ENCODE measurements around the gene LNX1. TPM values are rescaled to one million over a fixed set of nuclear protein-coding genes. Genes with fewer than 3 reads are reported as not detected.

The LNX1 gene
- polyA plus RNA-seq, 1 donor (not counting 4 experiments of a cell fraction or from before 2014, with no cell fraction given) = 0.22 TPM

DNA sequence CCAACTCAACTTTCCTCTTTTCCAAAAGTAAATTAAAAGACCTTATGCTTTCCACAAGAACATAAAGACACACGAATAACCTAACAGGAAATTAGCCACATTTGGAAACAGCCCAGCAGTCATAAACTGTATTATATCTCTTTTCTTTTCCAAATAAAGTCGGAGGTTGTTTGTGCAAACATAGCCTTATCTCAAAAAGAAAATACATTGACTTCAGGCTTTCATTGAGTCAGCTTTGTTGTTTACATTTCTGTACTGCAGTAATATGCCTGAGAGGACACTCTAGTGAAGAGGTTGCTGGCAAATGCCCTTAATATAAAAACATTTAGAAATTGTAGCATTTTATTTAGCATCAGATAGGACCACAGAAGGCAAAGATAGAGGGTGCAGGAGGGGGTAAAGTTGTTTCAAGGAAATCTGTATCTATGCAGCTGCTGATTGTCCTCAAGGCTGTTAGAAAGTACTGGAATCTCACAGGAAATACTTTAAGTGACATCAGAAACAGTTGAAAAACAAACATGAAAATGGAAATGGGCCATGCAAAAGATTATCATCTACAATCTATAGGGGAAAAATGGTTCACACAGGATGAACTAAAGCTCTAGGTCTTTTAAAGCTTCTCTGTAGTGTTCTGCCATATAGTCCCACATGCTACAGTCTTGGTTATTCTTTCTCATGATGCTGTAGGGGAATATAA, 14.5 kb downstream of the LNX1 start:
- Histone ChIP-seq H3K4me3 (ENCODE audit: control insufficient read depth in 2 of 3, extremely low read depth in 1 of 3, insufficient read depth in 2 of 3, low read depth in 1 of 3, low read length in 3 of 3) (no peak overlapping the region), H3K9me1 (ENCODE audit: control insufficient read depth, extremely low read depth, insufficient read depth, low read length) (no peaks in the 10 kb centered on the region), H3K4me1 (ENCODE audit: control insufficient read depth, extremely low read depth, insufficient read depth, low read length) (no peaks in the 10 kb centered on the region), H3K9me3 (ENCODE audit: control insufficient read depth, low read depth, low read length) (no peaks in the 10 kb centered on the region), H2AFZ (ENCODE audit: control insufficient read depth, low read length) (no peak overlapping the region), H3K9ac (ENCODE audit: control insufficient read depth, extremely low read depth, insufficient read depth, low read length) (no peak overlapping the region), H3K36me3 (ENCODE audit: control insufficient read depth in 2 of 2, extremely low read depth in 1 of 2, insufficient read depth in 2 of 2, low read length in 2 of 2) (no peaks in the 10 kb centered on the region), H3K79me2 (ENCODE audit: control insufficient read depth, insufficient read depth, low read length) (no peaks in the 10 kb centered on the region), H4K20me1 (ENCODE audit: control insufficient read depth, extremely low read depth, insufficient read depth, low read length) (no peaks in the 10 kb centered on the region), H3K27ac (ENCODE audit: control insufficient read depth, insufficient read depth, low read length) (no peak overlapping the region), H3K27me3 (ENCODE audit: control insufficient read depth, extremely low read depth, insufficient read depth, low read length) (no peaks in the 10 kb centered on the region), H3K4me2 (ENCODE audit: control insufficient read depth, extremely low read depth, insufficient read depth, low read depth, low read length) (no peak overlapping the region)
- FAIRE-seq (no peak), DNase-seq (ENCODE audit: low read depth, low spot score) (no peak)
- dilution Hi-C loops (cut with MboI; ENCODE audit: extremely low pct_ligation_motif_present, low sequenced_read_pairs) = no loop called here
- TF ChIP-seq EZH2 (IDR thresholded peaks at IDR 0.05; ENCODE audit: low read length) (no peak), CTCF (optimal IDR thresholded peaks at IDR 0.05 in 1 of 3, IDR thresholded peaks at IDR 0.05 in 1 of 3, conservative IDR thresholded peaks at IDR 0.05 in 1 of 3; ENCODE audit: extremely low read depth in 1 of 3, insufficient read depth in 2 of 3, low read length in 3 of 3) (no peak)

DNA sequence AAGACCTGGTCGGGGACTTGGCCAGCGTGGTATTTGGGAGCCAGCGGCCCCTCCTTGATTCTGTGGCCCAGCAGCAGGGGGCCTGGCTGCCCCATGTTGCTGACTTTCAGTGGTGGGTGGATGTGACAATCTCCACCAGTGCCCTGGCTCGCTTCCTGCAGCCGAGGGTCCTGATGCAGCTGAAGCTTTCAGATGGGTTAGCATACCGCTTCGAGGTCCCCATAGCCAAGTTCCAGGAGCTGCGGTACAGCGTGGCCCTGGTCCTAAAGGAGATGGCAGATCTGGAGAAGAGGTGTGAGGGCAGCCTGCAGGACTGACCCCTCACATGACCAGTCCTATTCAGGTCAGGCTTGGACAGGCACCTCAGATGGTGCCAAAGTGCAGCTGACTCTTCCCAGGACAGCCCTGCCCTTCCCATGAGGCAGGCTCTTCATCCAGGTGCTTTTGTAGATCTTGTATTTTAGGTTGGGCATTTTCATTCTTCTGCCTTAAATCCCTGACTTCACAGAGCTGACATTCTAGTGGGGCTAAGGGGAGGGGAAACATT, 15.1 kb downstream of the LNX1 start:
- H3K4me2 ChIP-seq (ENCODE audit: control insufficient read depth, extremely low read depth, insufficient read depth, low read depth, low read length) = no peak overlapping the region
- dilution Hi-C loops (cut with MboI; ENCODE audit: extremely low pct_ligation_motif_present, low sequenced_read_pairs) = no loop called here

More for the DNA sequence above, 15.1 kb downstream of the LNX1 start:
- Histone ChIP-seq H4K20me1 (ENCODE audit: control insufficient read depth, extremely low read depth, insufficient read depth, low read length) (no peaks in the 10 kb centered on the region), H3K27me3 (ENCODE audit: control insufficient read depth, extremely low read depth, insufficient read depth, low read length) (no peaks in the 10 kb centered on the region), H3K27ac (ENCODE audit: control insufficient read depth, insufficient read depth, low read length) (no peak overlapping the region), H3K9me1 (ENCODE audit: control insufficient read depth, extremely low read depth, insufficient read depth, low read length) (no peaks in the 10 kb centered on the region), H2AFZ (ENCODE audit: control insufficient read depth, low read length) (no peak overlapping the region), H3K79me2 (ENCODE audit: control insufficient read depth, insufficient read depth, low read length) (no peaks in the 10 kb centered on the region), H3K4me3 (ENCODE audit: control insufficient read depth in 2 of 3, extremely low read depth in 1 of 3, insufficient read depth in 2 of 3, low read depth in 1 of 3, low read length in 3 of 3) (no peak overlapping the region), H3K9ac (ENCODE audit: control insufficient read depth, extremely low read depth, insufficient read depth, low read length) (no peak overlapping the region), H3K4me1 (ENCODE audit: control insufficient read depth, extremely low read depth, insufficient read depth, low read length) (no peaks in the 10 kb centered on the region), H3K36me3 (ENCODE audit: control insufficient read depth in 2 of 2, extremely low read depth in 1 of 2, insufficient read depth in 2 of 2, low read length in 2 of 2) (no peaks in the 10 kb centered on the region), H3K9me3 (ENCODE audit: control insufficient read depth, low read depth, low read length) (no peaks in the 10 kb centered on the region)
- no peak for DNase-seq (ENCODE audit: low read depth, low spot score)
- no peak for FAIRE-seq
- TF ChIP-seq CTCF (optimal IDR thresholded peaks at IDR 0.05 in 1 of 3, IDR thresholded peaks at IDR 0.05 in 1 of 3, conservative IDR thresholded peaks at IDR 0.05 in 1 of 3; ENCODE audit: extremely low read depth in 1 of 3, insufficient read depth in 2 of 3, low read length in 3 of 3) = no peak
- TF ChIP-seq EZH2 (IDR thresholded peaks at IDR 0.05; ENCODE audit: low read length) = no peak
